ENCODE results near the gene MAPK1.
"Not testable (repeated sequence)": the region's sequence is repeated elsewhere in the genome, so short reads cannot be mapped to it uniquely, and the experiment has no call there.

The MAPK1 gene

DNA sequence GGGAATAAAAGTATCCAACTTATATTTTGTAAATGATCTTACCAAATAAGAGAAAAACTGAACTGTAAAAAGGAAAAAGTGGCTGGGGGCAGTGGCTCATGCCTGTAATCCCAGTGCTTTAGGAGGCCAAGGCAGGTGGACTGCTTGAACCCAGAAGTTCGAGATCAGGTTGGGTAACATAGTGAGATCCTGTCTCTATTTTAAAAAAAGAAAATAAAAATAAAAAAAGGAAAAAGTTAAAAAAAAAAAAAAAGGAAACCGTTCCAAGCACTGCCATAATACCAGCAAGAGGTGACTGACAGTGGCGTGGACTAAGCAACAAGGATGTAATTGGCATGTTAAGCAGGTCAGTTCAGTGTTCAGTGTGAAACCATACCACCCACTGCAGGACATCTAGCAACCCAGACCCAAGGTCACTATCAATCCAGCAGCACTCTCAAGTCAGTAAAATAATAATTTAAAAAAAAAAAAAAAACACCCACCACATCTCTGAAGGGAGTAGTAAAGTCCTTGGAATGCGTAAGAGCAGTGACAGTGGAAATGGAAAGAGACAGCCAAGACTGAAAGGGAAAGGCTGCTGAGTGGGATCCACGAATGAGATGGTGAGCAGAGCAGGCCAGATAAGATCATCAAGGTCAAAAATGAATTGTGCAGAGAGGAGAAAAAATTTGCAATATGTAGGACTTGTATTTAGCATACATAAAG, 43.6 kb downstream of the MAPK1 start:
- no peak for DNase-seq (ENCODE audit: low read depth in 4 of 4, low spot score in 1 of 4)

DNA sequence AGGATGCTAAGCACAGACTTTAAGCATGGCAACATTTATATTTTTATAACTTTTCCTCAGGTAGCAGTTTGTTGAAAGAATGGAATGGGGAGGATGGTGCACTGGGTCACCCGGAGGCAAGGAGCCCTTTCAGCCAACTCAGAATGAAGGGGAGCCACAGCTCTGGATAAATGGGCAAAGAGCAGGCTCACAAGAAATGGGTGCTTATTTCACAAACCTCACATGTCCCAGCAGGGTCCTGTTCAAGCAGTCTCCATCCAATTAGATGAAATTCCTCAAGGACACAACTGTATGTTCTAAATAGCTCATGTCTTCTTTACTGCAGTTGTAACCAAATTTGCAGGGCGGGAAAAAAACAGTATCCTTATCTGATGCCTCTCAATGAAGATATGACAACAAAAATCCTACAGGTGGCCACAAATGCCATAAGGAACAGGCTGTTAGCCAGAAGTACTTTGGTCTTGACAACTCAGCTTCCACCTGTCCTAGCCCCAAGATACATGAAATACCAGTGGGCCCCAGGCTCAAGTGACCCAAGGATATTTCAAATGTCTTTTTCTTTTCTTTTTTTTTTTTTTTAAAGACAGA, 48.2 kb downstream of the MAPK1 start:
- no peak for DNase-seq (ENCODE audit: low read depth in 4 of 4, low spot score in 1 of 4)

DNA sequence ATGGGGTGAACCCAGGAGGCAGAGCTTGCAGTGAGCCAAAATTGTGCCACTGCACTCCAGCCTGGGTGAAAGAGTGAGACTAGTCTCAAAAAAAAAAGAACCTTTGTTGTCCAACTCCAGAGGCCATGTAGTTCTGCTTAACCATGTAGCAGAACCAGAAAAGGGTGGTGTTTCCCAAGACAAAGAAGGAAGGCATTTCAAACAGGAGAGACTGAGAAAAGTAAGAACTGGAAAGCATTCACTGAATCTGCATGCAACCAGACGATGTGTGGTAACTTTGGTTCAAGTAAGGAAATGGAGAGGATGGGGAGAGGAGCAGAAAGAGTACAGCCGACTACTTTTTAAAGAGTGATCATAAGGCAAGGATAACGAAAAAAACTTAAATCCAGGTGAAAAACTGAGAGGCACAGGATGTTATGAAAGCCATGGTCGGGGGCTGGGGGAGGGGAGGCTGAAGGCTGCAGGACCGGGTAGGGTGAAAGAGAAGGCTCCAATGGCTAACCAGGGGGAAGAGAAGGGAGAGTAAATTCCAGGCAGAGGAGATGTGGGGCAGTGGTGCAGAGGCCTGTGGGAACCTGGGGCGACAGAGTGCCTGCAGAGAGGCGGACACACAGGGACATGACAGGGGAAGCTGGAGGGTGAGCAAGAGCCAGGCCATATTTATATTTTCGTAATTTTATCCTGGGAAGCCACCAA, 48.8 kb downstream of the MAPK1 start:
- DNase-seq (ENCODE audit: low read depth in 4 of 4, low spot score in 1 of 4) = no peak

DNA sequence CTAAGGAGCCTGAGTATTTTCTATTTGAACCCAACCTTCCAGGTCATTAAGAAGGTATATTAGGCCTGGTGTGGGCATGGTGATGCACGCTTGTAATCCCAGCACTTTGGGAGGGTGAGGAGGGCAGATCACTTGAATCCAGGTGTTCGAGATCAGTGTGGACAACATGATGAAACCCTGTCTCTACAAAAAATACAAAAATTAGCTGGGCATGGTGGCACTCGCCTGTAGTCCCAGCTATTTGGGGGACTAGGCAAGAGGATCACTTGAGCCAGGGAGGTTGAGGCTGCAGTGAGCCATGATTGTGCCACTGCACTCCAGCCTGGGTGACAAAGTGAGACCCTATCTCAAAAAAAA, 50.0 kb downstream of the MAPK1 start:
- DNase-seq (ENCODE audit: low read depth in 4 of 4, low spot score in 1 of 4) = not testable (repeated sequence)

DNA sequence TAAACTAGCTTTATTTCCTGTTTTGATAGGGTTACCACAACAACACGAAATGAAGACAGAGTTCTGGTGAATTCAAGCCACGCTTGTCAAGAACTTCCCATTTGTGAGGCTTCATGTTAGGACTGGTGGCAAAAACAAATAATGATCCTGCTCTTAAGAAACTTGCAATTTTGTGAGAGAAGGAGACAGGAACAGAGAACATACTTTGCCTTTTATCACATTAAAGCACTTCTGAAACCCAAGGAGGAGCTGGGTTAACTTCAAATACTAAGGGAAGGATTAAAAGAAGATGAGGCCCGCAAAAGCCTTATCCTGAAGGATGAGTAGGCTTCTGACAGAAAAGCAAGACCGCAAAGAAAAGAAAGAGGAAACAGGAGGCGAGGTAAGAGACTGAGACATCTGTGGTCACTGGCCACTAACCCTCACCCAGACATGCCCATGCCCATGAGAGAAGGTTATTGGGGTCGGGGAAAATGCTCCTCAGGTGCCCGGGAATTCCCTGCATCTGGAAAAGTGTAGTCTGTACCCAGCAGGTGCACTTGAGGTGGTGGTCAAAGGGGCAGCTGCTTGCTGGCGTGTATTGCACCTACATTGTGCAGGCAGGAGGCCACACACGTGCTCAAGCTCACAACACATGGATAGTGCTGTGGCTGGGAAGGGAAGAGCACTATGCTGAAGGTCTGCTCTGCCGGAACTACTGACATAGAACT, 50.5 kb downstream of the MAPK1 start:
- DNase-seq (ENCODE audit: low read depth in 4 of 4, low spot score in 1 of 4) = no peak

DNA sequence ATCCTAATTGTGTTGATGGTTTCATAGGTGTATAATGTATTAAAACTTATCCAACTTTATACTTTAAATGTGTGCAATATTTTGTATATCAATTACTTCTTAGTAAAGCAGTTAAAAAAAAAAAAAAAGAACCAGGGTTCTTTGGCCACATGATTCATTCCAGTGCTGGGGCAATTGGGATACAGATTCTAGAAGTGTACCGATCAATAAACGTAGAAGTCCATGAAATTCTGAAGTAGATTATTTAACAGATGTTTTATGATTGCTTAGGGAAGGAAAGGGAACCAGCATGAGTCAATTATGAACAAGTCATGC, 51.0 kb downstream of the MAPK1 start:
- no peak for DNase-seq (ENCODE audit: low read depth in 4 of 4, low spot score in 1 of 4)

DNA sequence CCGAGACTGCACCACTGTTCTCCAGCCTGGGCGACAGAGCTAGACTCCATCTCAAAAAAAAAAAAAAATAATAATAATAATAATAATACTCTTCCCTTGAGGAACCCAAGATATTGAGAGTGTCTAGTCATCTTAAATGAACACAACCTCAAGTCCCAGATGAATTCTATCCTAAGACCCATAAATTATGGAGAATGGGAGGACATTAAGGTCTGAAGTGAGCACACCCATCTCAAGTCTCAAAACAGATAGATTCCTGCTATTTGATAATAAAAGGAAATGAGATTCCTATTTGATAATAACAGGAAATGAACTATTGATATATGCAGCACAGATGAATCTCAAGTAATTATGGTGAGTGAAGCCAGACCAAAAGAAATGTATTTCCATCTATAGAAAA, 51.5 kb downstream of the MAPK1 start:
- DNase-seq (ENCODE audit: low read depth in 4 of 4, low spot score in 1 of 4) = no peak

DNA sequence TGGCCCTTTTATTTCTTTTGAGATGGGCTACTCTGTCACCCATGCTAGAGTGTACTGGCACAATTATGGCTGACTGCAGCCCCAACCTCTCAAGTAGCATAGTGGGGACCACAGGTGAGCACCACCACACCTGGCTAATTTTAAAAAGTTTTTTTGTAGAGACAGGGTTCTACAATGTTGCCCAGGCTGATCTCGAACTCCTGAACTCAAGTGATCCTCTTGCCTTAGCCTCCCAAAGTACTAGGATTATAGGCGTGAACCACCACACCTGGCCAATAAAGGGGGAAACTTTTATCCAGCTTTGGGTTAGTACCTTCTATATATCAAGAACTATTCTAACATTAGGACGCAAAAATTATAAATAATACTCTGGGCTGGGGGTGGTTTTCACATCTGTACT, 52.1 kb downstream of the MAPK1 start:
- no peak for DNase-seq (ENCODE audit: low read depth in 4 of 4, low spot score in 1 of 4)

DNA sequence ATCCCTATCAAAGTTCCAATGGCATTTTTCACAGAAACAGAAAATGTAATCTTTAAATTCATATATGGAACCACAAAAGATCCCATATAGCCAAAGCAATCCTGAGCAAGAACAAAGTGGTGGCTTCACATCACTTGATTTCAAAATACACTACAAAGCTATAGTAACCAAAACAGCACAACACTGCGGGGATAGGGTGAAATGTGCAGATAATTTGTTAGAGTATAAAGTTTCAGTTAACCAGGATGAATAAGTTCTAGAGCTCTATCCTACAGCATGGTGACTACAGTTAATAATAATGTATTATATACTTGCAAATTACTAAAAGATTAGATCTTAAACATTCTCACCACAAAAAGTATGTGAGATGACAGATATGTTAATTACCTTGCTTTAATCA, 55.5 kb downstream of the MAPK1 start:
- no peak for DNase-seq (ENCODE audit: low read depth in 4 of 4, low spot score in 1 of 4)

DNA sequence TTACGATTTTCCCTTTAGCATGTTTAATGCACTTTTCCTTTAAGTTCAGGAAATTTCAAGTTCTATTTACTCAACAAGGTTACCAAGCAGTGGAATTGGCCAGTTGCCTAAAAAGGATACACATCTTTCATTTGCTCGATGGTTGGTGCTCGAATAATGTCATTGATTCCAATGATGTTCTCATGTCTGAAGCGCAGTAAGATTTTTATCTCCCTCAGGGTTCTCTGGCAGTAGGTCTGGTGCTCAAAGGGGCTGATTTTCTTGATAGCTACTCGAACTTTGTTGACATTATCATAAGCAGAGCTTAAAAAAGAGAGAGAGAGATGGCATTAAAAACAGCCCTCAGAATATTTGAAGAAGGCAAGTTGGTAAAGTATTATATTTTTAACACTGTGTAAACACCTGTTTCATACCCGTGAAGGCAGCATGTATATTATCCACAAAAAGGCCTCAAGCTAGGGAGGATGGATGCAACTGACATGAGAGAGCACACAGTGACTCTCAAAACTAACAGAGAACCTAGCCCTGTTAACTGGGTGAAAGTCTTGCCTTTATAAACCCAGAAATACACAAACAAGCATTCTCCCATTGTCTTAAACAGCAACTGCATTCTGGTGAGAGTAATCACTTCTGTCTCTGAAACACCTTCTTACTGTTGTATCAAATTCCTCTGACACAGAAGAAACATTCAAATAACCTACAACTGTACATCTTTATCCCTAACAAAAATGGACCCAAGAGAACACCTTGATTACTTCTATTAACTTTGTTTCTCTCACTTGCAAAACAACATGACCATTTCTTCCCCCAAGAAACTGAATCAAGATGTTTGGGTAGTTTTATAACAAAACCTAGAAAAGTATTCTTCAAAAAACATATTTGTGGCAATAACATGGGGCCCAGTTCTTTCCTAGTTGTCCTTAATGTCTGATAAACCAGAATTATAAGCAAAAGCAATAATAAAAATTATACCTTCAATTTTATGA, 59.6 kb downstream of the MAPK1 start:
- no peak for DNase-seq (ENCODE audit: low read depth in 4 of 4, low spot score in 1 of 4)

DNA sequence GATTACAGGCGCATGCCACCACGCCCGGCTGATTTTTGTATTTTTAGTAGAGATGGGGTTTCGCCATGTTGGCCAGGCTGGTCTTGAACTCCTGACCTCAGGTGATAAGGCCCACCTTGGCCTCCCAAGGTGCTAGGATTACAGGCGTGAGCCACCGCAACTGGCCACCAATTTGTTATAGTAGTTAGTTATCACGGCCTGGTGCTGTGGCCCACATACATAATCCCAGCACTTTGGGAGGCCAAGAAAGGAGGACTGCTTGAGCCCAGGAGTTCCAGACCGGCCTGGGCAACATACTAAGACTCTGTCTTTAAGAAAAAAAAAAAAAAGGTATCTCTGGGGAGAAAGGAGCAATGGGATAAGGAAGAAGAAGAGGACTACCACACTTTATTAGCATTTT, 62.1 kb downstream of the MAPK1 start:
- DNase-seq (ENCODE audit: low read depth in 4 of 4, low spot score in 1 of 4) = not testable (repeated sequence)

DNA sequence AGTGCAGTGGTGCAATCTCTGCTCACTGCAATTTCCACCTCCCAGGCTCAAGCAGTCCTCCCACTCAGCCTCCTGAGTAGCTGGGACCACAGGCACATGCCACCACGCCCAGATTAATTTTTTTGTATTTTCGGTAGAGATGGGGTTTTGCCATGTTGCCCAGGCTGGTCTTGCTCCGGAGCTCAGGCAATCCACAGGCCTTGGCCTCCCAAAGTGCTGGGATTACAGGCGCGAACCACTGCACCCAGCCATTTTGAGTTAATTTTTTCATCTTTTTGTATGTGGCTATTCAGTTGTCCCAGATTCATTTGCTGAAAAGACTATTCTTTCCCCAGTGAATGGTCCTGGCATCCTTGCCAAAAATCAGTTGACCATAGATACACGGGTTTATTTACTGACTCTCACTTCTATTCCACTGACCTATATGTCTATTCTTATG, 63.6 kb downstream of the MAPK1 start:
- DNase-seq (ENCODE audit: low read depth in 4 of 4, low spot score in 1 of 4) = no peak

DNA sequence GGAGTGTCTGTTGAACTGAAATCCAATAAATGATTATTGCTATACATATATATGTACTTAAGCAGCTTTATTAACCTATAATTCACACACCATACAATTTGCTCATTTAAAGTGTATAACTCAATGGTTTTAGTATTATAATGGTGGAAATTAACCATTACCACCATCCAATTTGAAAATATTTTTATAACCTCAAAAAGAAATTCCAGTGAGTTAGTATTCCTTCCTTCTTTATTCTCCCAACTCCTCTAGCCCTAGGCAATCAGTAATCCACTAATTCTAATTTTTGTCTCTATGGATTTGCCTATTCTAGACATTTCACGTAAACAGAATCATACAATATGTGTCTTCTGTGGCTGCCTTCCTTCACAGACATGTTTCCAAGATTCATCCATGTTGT, 64.8 kb downstream of the MAPK1 start:
- no peak for DNase-seq (ENCODE audit: low read depth in 4 of 4, low spot score in 1 of 4)

DNA sequence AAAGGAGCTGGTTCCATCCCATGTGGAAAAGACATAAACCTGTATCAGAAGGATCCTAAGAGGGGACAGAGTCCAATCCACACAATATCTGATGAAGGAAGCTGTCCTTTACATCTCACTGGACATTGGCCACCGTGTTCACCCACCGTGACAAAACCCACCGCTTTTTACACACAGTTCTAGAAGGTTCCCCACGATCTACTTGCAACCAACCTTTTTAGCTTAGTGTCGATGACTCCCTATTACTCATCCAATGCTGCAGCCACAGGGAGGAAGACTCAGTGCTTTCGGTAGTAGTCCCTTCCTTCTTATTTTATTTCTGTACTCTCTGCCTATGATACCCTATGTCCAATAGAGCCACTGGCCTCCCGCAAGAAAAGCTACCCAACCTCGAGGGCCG, 65.4 kb downstream of the MAPK1 start:
- no peak for DNase-seq (ENCODE audit: low read depth in 4 of 4, low spot score in 1 of 4)

DNA sequence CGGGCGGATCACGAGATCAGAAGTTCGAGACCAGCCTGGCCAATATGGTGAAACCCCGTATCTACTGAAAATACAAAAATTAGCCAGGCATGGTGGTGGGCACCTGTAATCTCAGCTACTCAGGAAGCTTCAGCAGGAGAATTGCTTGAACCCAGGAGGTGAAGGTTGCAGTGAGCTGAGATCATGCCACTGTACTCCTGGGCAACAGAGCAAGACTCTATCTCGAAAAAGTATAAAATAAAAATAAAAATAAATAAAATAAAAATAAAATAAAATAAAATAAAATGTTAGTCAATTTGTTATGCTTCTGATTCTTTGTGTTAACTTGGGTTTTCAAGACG, 66.2 kb downstream of the MAPK1 start:
- DNase-seq (ENCODE audit: low read depth in 4 of 4, low spot score in 1 of 4) = not testable (repeated sequence)

DNA sequence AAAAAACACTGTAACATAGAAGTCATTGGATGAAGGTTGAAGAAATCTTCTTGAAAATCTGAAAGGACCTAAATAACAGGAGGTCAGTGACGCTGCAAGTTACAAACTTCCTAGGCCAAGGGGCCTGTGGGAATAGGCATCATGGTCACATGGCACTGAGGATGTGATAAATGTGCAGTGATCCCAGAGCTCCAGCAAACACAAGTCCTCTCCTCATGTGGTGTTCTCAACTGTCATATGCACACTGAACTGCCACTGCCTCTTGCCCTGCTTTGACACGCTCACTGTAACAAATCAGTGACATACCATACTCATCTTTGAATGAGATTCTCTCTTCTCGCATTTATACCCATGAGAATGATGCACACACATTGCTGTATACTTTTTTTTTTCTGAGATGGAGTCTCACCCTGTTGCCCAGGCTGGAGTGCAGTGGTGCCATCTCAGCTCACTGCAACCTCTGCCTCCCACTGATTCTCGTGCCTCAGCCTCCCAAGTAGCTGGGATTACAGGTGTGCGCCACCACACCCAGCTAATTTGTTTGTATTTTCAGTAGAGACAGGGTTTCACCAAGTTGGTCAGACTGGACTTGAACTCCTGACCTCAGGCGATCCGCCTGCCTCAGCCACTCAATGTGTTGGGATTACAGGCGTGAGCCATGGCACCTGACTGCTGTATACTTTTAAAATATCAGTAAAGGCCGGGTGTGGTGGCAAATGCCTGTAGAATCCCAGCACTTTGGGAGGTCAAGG, 66.7 kb downstream of the MAPK1 start:
- DNase-seq (ENCODE audit: low read depth in 4 of 4, low spot score in 1 of 4) = no peak

DNA sequence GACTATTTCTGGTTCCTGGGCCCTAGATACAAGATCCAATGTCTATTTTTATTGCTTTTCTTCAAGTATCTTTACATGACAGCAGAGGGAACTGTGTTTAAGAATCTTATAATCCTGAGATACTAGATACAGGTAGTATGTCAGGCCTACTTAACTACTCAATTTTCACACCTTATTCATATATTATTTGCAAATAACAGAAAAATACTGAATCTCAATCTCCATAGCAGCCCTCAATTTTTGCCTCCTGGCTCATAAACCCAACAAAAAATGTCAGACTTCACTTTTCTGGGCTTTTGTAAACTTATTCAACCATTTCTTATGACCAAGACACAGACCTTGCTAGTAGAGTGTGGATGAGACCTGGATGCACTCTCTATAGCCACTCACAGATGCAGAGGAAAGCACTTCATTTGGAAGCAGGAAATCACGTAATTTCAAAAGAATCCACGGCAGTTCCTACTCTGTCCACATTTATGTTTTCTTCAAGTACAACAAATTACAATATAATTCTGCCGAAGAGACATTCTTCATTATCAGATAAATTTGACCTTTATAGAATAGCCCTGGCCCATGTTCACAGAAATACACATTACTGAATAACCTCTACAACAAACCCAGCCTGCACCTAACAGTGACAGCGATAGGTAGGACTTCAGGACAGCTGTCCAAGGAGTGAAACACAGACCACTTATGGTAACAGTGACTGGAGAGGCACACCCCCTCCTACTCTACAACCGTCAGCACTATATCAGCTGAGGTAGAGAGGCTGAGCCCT, 69.8 kb downstream of the MAPK1 start:
- DNase-seq (ENCODE audit: low read depth in 4 of 4, low spot score in 1 of 4) = no peak

DNA sequence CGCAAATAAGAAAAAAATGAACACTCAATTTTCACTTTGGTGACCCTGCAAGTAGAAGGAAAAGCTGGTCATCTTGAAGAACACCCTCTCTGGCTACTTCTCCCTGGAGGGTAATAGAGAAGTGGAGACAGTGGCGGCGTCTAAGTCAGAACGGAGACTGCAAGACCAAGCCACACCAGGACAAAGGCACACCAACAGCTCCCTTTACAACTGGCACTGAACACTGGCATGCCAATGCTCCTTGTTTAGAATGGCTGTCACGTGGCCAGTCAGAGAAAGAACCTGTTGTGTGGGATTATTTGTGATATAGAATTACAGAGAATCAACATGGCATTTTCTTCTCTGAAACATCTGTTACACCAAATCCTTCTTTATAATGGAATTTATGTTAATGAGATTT, 70.6 kb downstream of the MAPK1 start:
- no peak for DNase-seq (ENCODE audit: low read depth in 4 of 4, low spot score in 1 of 4)

DNA sequence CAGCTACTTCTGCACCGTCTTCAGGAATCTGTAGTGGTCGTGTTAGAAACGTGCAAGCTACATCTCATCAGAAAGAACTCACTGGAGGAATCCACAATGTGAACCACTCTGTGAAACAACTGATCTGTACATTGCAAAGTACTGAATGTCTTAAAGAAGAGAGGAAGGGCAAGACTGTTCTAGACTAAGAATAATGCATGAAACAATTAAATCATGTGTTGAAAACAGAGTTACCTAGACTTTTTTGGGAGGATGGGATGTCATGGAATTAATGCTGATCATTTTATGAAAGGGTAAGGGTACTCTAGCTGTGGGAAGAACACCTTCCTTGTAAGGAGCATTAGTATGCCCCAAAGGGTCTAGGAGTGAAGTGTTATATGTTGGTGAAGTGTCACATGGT, 71.2 kb downstream of the MAPK1 start:
- no peak for DNase-seq (ENCODE audit: low read depth in 4 of 4, low spot score in 1 of 4)

DNA sequence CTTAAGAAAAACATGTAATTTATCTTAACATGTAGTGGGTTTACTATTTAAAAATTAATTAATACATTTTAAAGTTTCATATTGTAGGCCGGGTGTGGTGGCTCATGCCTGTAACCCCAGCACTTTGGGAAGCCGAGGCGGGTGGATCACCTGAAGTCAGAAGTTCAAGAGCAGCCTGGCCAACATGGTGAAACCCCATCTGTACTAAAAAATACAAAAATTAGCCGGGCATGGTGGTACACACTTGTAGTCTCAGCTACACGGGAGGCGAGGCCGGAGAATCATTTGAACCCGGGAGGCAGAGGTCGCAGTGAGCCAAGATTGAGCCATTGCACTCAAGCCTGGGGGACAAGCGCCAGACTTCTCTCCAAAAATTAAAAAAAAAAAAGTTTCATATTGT, 73.7 kb downstream of the MAPK1 start:
- not testable (repeated sequence) for DNase-seq (ENCODE audit: low read depth in 4 of 4, low spot score in 1 of 4)

Data from stimulated activated CD4-positive, alpha-beta T cell treated with anti-CD3 and anti-CD28 coated beads, Interleukin-1b, Interleukin-23, amount 100 ng/mL, for 24 hours (primary cell).